HCT116 (cell line): ENCODE measurements around the gene KLHL5. TPM values are rescaled to one million over a fixed set of nuclear protein-coding genes. Genes with fewer than 3 reads are reported as not detected.

Source experiments
- ATAC-seq: fragments of 200-7000 bp; cut with Tn5 transposase; 2 replicates; pipeline ENCODE4 v1.9.1; 2020; ENCODE audit warnings: mild to moderate bottlenecking, moderate library complexity
- BruUV-seq: library from RNA; stranded (reverse); fragments of 400-500 nt; replicated peaks from 2 replicates; lab custom pipeline; 2021; lab: Mats Ljungman, UMichigan
- CTCF ChIA-PET: fragments of 300-600 bp; sonication (Branson Sonifier 250); formaldehyde crosslinking; loops from one replicate; lab custom pipeline; 2021; ENCODE audit warnings: antibody characterized with exemption; lab: Charles Lee
- POLR2A ChIA-PET: fragments of 300-600, 350-600 bp; sonication (Branson Sonifier 250); formaldehyde crosslinking; loops from one replicate; lab custom pipeline; 2021; ENCODE audit warnings: antibody characterized with exemption; lab: Charles Lee
- RAD21 ChIA-PET, 2 experiments: fragments of 300-600 bp; sonication (Branson Sonifier 250); formaldehyde crosslinking; loops; one replicate each; lab custom pipeline; 2023; ENCODE audit warnings: low total read pairs in 2 of 2; ENCODE audit not compliant: uncharacterized antibody in 2 of 2, unreplicated experiment in 2 of 2, low non-redundant PET in 1 of 2; lab: Charles Lee
- DNase-seq: peaks from one replicate; pipeline ENCODE4 v3.0.0-alpha.2; 2010; ENCODE audit warnings: low read depth, low spot score
- H2AFZ ChIP-seq: fragments of 200-600 bp; shearing (Covaris generic), sonication (generic); 2 replicates; pipeline ENCODE4 v1.6.1; 2017; ENCODE audit warnings: low read depth, mixed run types, mixed read lengths, antibody characterized with exemption, low read length; ENCODE audit not compliant: poor library complexity, severe bottlenecking
- H3K27ac ChIP-seq: 2 replicates; pipeline ENCODE4 v1.5.1; 2012; ENCODE audit warnings: low read depth, low read length
- H3K27me3 ChIP-seq: fragments of 200-600 bp; sonication (generic); 2 replicates; pipeline ENCODE4 v1.6.1; 2016; ENCODE audit warnings: mixed run types, low read length, mixed read lengths; ENCODE audit not compliant: insufficient read depth
- H3K36me3 ChIP-seq, 2 experiments: fragments of 200-500 bp in 1 of 2; fragments of 200-600 bp in 1 of 2; sonication (Bioruptor generic) in 1 of 2; sonication (generic) in 1 of 2; 2 replicates each; pipeline versions ENCODE4 v1.5.1 to v1.6.1; 2014 to 2016; ENCODE audit warnings: low read length in 2 of 2, inconsistent platforms in 1 of 2, mixed read lengths in 1 of 2, mixed run types in 1 of 2; ENCODE audit not compliant: insufficient read depth in 2 of 2, control insufficient read depth in 1 of 2
- H3K4me1 ChIP-seq, 2 experiments: fragments of 200-600 bp in 1 of 2; sonication (generic) in 1 of 2; 2 replicates each; pipeline versions ENCODE4 v1.5.1 to v1.6.1; 2012 to 2017; ENCODE audit warnings: low read length in 2 of 2, inconsistent platforms in 1 of 2, mild to moderate bottlenecking in 1 of 2, mixed read lengths in 1 of 2, mixed run types in 1 of 2, moderate library complexity in 1 of 2; ENCODE audit not compliant: insufficient read depth in 2 of 2, control insufficient read depth in 1 of 2
- H3K4me2 ChIP-seq: fragments of 200-600 bp; sonication (generic); 2 replicates; pipeline ENCODE4 v1.6.1; 2017; ENCODE audit warnings: mixed run types, low read length, mixed read lengths
- H3K4me3 ChIP-seq, 2 experiments: fragments of 200-600 bp in 1 of 2; sonication (generic) in 1 of 2; replicated peaks in 1 of 2; 2 replicates each; pipeline ENCODE4 v1.5.1; 2011 to 2016; ENCODE audit warnings: low read length in 2 of 2, control low read depth in 1 of 2, low read depth in 1 of 2, mild to moderate bottlenecking in 1 of 2, mixed read lengths in 1 of 2, mixed run types in 1 of 2
- H3K79me2 ChIP-seq: fragments of 200-600 bp; sonication (generic); 2 replicates; pipeline ENCODE4 v1.6.1; 2017; ENCODE audit warnings: mild to moderate bottlenecking, mixed run types, low read length, moderate library complexity, mixed read lengths; ENCODE audit not compliant: insufficient read depth
- H3K9ac ChIP-seq: fragments of 200-600 bp; sonication (generic); 2 replicates; pipeline ENCODE4 v1.6.1; 2016; ENCODE audit warnings: low read length, mixed read lengths
- H3K9me2 ChIP-seq: fragments of 200-600 bp; sonication (generic), shearing (Covaris generic); 2 replicates; pipeline ENCODE4 v1.6.1; 2017; ENCODE audit warnings: mixed run types, mild to moderate bottlenecking, moderate library complexity; ENCODE audit not compliant: insufficient read depth
- H3K9me3 ChIP-seq, 2 experiments: fragments of 200-500 bp in 1 of 2; fragments of 200-600 bp in 1 of 2; sonication (Bioruptor generic) in 1 of 2; sonication (generic) in 1 of 2; 2 replicates each; pipeline ENCODE4 v1.6.1; 2014 to 2017; ENCODE audit warnings: low read length in 2 of 2, mixed read lengths in 2 of 2, inconsistent platforms in 1 of 2, low read depth in 1 of 2, mild to moderate bottlenecking in 1 of 2, mixed run types in 1 of 2, moderate library complexity in 1 of 2; ENCODE audit not compliant: control insufficient read depth in 1 of 2, insufficient read depth in 1 of 2
- H4K20me1 ChIP-seq: fragments of 200-600 bp; sonication (generic), shearing (Covaris generic); 2 replicates; pipeline ENCODE4 v1.6.1; 2017; ENCODE audit warnings: mixed run types, mild to moderate bottlenecking, moderate library complexity; ENCODE audit not compliant: insufficient read depth
- ELF1 ChIP-seq: IDR thresholded peaks from 2 replicates; pipeline ENCODE4 v1.6.1; 2012; ENCODE audit warnings: low read depth, borderline replicate concordance
- EZH2phosphoT487 ChIP-seq: fragments of 200-600 bp; IDR thresholded peaks from 2 replicates; pipeline ENCODE4 v1.6.1; 2018; ENCODE audit warnings: antibody characterized with exemption, borderline replicate concordance
- JUND ChIP-seq: IDR thresholded peaks from 2 replicates; pipeline ENCODE4 v1.6.1; 2012
- POLR2AphosphoS5 ChIP-seq: IDR thresholded peaks from 2 replicates; pipeline ENCODE4 v1.6.1; 2011; ENCODE audit warnings: mild to moderate bottlenecking, low read depth, low read length, moderate library complexity
- RAD21 ChIP-seq: IDR thresholded peaks from 2 replicates; pipeline ENCODE4 v1.6.1; 2012; ENCODE audit warnings: low read depth, mild to moderate bottlenecking
- SIN3A ChIP-seq: IDR thresholded peaks from 2 replicates; pipeline ENCODE4 v1.6.1; 2012; ENCODE audit warnings: low read depth
- SP1 ChIP-seq: IDR thresholded peaks from 2 replicates; pipeline ENCODE4 v1.6.1; 2012; ENCODE audit warnings: low read depth
- SRF ChIP-seq: IDR thresholded peaks from 2 replicates; pipeline ENCODE4 v1.6.1; 2012; ENCODE audit warnings: low read depth
- YY1 ChIP-seq: IDR thresholded peaks from 2 replicates; pipeline ENCODE4 v1.6.1; 2011; ENCODE audit warnings: low read length, low read depth, moderate library complexity, mild to moderate bottlenecking; ENCODE audit not compliant: insufficient replicate concordance; ENCODE audit errors: extremely low read depth
- ZNF274 ChIP-seq: fragments of 200-500 bp; sonication (Bioruptor generic); IDR thresholded peaks from 2 replicates; pipeline ENCODE4 v1.6.1; 2014; ENCODE audit warnings: mild to moderate bottlenecking, low read depth, low read length, inconsistent platforms
- intact Hi-C: fragments of 100-400 bp; cut with micrococcal nuclease; formaldehyde crosslinking; loops from 2 replicates; pipeline ENCODE4 v1.10.0; 2022
- total RNA-seq: library from RNA; stranded (reverse); gene quantifications from one replicate; pipeline ENCODE4 v1.2.1, GENCODE V29; 2021; ENCODE audit not compliant: unreplicated experiment
- TF ChIP-seq, protein P1 (sequence below): IDR thresholded peaks from 2 replicates; pipeline ENCODE4 v1.6.1; 2011; ENCODE audit warnings: mild to moderate bottlenecking, low read length, moderate library complexity; ENCODE audit not compliant: insufficient replicate concordance; ENCODE audit errors: extremely low read depth

KLHL5 gene
- total RNA-seq, 1 experiment from 2014 or later = 20.8 TPM

DNA sequence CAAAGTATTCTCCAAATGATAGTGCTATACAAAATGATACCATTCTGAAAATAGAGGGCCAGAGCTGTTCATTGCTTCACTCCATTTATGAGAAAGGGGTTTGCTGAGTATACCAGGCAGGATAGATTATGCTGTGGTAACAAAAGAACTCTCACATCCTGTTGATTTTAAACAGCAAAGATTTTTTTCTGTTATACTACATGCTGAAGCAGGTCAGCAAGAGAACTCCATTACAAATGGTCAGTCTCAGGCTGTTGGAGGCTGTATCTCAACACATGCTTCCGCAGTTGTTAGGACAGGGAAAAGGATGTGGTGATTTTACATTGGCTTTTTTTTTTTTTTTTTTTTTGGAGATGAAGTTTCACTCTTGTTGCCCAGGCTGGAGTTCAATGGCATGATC is 13.7 kb upstream of the KLHL5 start:
- Histone ChIP-seq H3K9ac (no peak overlapping the region), H2AFZ (no peak overlapping the region), H3K27ac (no peak overlapping the region), H3K4me1 (peaks cover 16 to 22% of the 10 kb centered on the region in 2 experiments), H3K9me2 (no peaks in the 10 kb centered on the region)
- no TSS peak for BruUV-seq
- POLR2A ChIA-PET = no interaction called here
- intact Hi-C loops = no loop called here
- CTCF ChIA-PET = no interaction called here
- no peak for DNase-seq
- TF ChIP-seq ELF1 = no peak
- TF ChIP-seq ZNF274 = no peak
- no peak for TF ChIP-seq SIN3A
- TF ChIP-seq EZH2phosphoT487 = no peak
- TF ChIP-seq JUND = no peak
- no peak for TF ChIP-seq SRF
- TF ChIP-seq POLR2AphosphoS5 = no peak
- no peak for TF ChIP-seq RAD21
- TF ChIP-seq YY1 = no peak
- TF ChIP-seq, protein P1, sequence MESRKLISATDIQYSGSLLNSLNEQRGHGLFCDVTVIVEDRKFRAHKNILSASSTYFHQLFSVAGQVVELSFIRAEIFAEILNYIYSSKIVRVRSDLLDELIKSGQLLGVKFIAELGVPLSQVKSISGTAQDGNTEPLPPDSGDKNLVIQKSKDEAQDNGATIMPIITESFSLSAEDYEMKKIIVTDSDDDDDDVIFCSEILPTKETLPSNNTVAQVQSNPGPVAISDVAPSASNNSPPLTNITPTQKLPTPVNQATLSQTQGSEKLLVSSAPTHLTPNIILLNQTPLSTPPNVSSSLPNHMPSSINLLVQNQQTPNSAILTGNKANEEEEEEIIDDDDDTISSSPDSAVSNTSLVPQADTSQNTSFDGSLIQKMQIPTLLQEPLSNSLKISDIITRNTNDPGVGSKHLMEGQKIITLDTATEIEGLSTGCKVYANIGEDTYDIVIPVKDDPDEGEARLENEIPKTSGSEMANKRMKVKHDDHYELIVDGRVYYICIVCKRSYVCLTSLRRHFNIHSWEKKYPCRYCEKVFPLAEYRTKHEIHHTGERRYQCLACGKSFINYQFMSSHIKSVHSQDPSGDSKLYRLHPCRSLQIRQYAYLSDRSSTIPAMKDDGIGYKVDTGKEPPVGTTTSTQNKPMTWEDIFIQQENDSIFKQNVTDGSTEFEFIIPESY = no peak
- TF ChIP-seq SP1 = no peak
- TF ChIP-seq, all 23 proteins: peak for 0
- ATAC-seq = no peak
- no peaks in the 10 kb centered on the region for H3K27me3 ChIP-seq
- H3K4me3 ChIP-seq = no peak overlapping the region
- no peak overlapping the region for H3K4me2 ChIP-seq
- H4K20me1 ChIP-seq = no peaks in the 10 kb centered on the region
- no peaks in the 10 kb centered on the region for H3K36me3 ChIP-seq
- no peaks in the 10 kb centered on the region for H3K79me2 ChIP-seq
- no peaks in the 10 kb centered on the region for H3K9me3 ChIP-seq
- RAD21 ChIA-PET = no interaction called here
